ENCODE measurements around the gene SGPP2. TPM values are rescaled to one million over a fixed set of nuclear protein-coding genes. Genes with fewer than 3 reads are reported as not detected.

Gene SGPP2
- total RNA-seq, 2 donors from 2014 or later = 3.3 to 3.7 TPM

GRCh38 chr2:222421626-222422025 is 2.7 kb upstream of the SGPP2 start:
- intact Hi-C loops (cut with DNase I) = no loop called here

GRCh38 chr2:222423186-222423585 is 1.2 kb upstream of the SGPP2 start:
- 83% methylated on average over 3 of the region's 3 CpGs for WGBS
- H3K9me3 ChIP-seq = no peaks in the 10 kb centered on the region
- DNase-seq (ENCODE audit: low spot score) = no peak
- intact Hi-C loops (cut with DNase I) = no loop called here
- H3K27me3 ChIP-seq (replicated peaks; ENCODE audit: insufficient read depth) = peaks cover 7% of the 10 kb centered on the region
- H3K27ac ChIP-seq = no peak overlapping the region
- TF ChIP-seq POLR2A (IDR thresholded peaks at IDR 0.05) (no peak), POLR2AphosphoS5 (IDR thresholded peaks at IDR 0.05) (no peak), CTCF (IDR thresholded peaks at IDR 0.05) (no peak)
- H3K36me3 ChIP-seq = no peaks in the 10 kb centered on the region
- H3K4me1 ChIP-seq (replicated peaks) = no peaks in the 10 kb centered on the region
- H3K4me3 ChIP-seq = no peak overlapping the region

More at GRCh38 chr2:222421626-222422025, 2.7 kb upstream of the SGPP2 start:
- Histone ChIP-seq H3K4me3 (no peak overlapping the region), H3K27me3 (replicated peaks; ENCODE audit: insufficient read depth) (peaks cover 7% of the 10 kb centered on the region), H3K36me3 (no peaks in the 10 kb centered on the region), H3K27ac (no peak overlapping the region), H3K9me3 (no peaks in the 10 kb centered on the region), H3K4me1 (replicated peaks) (no peaks in the 10 kb centered on the region)
- TF ChIP-seq POLR2A (IDR thresholded peaks at IDR 0.05) = no peak
- no peak for TF ChIP-seq POLR2AphosphoS5 (IDR thresholded peaks at IDR 0.05)
- no peak for TF ChIP-seq CTCF (IDR thresholded peaks at IDR 0.05)
- 92% methylated on average over 1 of the region's 1 CpG for WGBS
- DNase-seq (ENCODE audit: low spot score) = no peak

GRCh38 chr2:222423632-222424275 is 589 bp upstream of the SGPP2 start:
- H3K4me3 ChIP-seq = peak overlapping the region; percentile 38 to 42
- H3K36me3 ChIP-seq = no peaks in the 10 kb centered on the region
- 25% methylated on average over 23 of the region's 23 CpGs for WGBS
- H3K4me1 ChIP-seq (replicated peaks) = no peaks in the 10 kb centered on the region
- no peak overlapping the region for H3K27ac ChIP-seq
- no peaks in the 10 kb centered on the region for H3K9me3 ChIP-seq
- DNase-seq (ENCODE audit: low spot score) = no peak
- TF ChIP-seq POLR2A (IDR thresholded peaks at IDR 0.05) = no peak
- no peak for TF ChIP-seq POLR2AphosphoS5 (IDR thresholded peaks at IDR 0.05)
- no peak for TF ChIP-seq CTCF (IDR thresholded peaks at IDR 0.05)
- intact Hi-C loops (cut with DNase I) = no loop called here
- peaks cover 7% of the 10 kb centered on the region for H3K27me3 ChIP-seq (replicated peaks; ENCODE audit: insufficient read depth)

- Histone ChIP-seq H3K27ac (no peak overlapping the region), H3K4me3 (peak overlapping the region; percentile 38 to 42), H3K4me1 (replicated peaks) (no peaks in the 10 kb centered on the region), H3K36me3 (no peaks in the 10 kb centered on the region), H3K9me3 (no peaks in the 10 kb centered on the region), H3K27me3 (replicated peaks; ENCODE audit: insufficient read depth) (peaks cover 7% of the 10 kb centered on the region)
- TF ChIP-seq POLR2A (IDR thresholded peaks at IDR 0.05) (no peak), CTCF (IDR thresholded peaks at IDR 0.05) (no peak), POLR2AphosphoS5 (IDR thresholded peaks at IDR 0.05) (no peak)
- DNase-seq (ENCODE audit: low spot score) = no peak
- 11% methylated on average over 55 of the region's 74 CpGs for WGBS
- intact Hi-C loops (cut with DNase I) = no loop called here
Observed at GRCh38 chr2:222424729-222425671, 657 bp downstream of the SGPP2 start.
